Measurements from ENCODE around the gene PHLDB1.

DNA sequence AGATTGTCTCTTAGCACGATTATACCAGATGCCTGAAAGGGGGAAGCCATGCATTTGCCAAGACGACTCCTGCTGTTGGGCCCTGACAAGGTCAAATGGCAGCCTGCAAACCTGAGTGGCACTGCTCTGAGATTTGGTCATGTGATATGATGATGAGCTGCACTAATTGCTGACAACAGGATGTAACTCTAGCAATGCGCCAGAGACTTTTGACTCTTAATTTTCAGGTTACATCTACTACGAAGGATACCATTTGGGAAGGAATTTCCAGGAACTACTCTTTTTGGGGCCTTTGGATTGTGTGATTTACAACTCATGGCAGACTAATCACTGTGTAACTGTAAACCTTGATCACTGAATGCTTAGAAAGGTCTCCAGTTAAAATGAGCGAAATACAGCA is 59.0 kb downstream of the PHLDB1 start:
- TF ChIP-seq, protein P1, sequence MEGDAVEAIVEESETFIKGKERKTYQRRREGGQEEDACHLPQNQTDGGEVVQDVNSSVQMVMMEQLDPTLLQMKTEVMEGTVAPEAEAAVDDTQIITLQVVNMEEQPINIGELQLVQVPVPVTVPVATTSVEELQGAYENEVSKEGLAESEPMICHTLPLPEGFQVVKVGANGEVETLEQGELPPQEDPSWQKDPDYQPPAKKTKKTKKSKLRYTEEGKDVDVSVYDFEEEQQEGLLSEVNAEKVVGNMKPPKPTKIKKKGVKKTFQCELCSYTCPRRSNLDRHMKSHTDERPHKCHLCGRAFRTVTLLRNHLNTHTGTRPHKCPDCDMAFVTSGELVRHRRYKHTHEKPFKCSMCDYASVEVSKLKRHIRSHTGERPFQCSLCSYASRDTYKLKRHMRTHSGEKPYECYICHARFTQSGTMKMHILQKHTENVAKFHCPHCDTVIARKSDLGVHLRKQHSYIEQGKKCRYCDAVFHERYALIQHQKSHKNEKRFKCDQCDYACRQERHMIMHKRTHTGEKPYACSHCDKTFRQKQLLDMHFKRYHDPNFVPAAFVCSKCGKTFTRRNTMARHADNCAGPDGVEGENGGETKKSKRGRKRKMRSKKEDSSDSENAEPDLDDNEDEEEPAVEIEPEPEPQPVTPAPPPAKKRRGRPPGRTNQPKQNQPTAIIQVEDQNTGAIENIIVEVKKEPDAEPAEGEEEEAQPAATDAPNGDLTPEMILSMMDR (IDR thresholded peaks at IDR 0.05), result no peak
- TF ChIP-seq EP300 (IDR thresholded peaks at IDR 0.05), result no peak
- no peak for TF ChIP-seq POLR2A (IDR thresholded peaks at IDR 0.05)
- TF ChIP-seq POLR2AphosphoS5 (IDR thresholded peaks at IDR 0.05), result no peak
